CD14-positive monocyte (primary cell): ENCODE data around the gene RRP12. TPM values are rescaled to one million over a fixed set of nuclear protein-coding genes. Genes with fewer than 3 reads are reported as not detected.
"Not testable (repeated sequence)": the region's sequence is repeated elsewhere in the genome, so short reads cannot be mapped to it uniquely, and the experiment has no call there.

Experiments used
- DNase-seq, 3 donors: peaks; one replicate each; pipeline ENCODE4 v3.0.0-alpha.2; 2011 to 2022
- H2AFZ ChIP-seq: 2 replicates; pipeline ENCODE4 v1.6.0; 2012; ENCODE audit warnings: mild to moderate bottlenecking, low read depth, low read length, inconsistent platforms; ENCODE audit not compliant: insufficient read depth, poor library complexity, severe bottlenecking
- H3K27ac ChIP-seq, 2 donors: 1 replicate in 1 of 2; 2 replicates in 1 of 2; pipeline ENCODE4 v1.5.1; 2012 to 2013; ENCODE audit warnings: low read length in 2 of 2, control low read depth in 1 of 2, inconsistent platforms in 1 of 2, low read depth in 1 of 2, mild to moderate bottlenecking in 1 of 2
- H3K27me3 ChIP-seq, 2 donors: one replicate each; pipeline versions ENCODE4 v1.6.0 to v1.6.1; 2011 to 2013; ENCODE audit warnings: low read length in 2 of 2; ENCODE audit not compliant: control insufficient read depth in 2 of 2, insufficient read depth in 2 of 2
- H3K36me3 ChIP-seq, 2 donors: replicated peaks in 1 of 2; 1 replicate in 1 of 2; 2 replicates in 1 of 2; pipeline versions ENCODE4 v1.5.1 to v1.6.1; 2012 to 2013; ENCODE audit warnings: low read length in 2 of 2, control low read depth in 1 of 2, inconsistent platforms in 1 of 2, mild to moderate bottlenecking in 1 of 2; ENCODE audit not compliant: insufficient read depth in 2 of 2, control insufficient read depth in 1 of 2
- H3K4me1 ChIP-seq, 2 donors: 1 replicate in 1 of 2; 2 replicates in 1 of 2; pipeline versions ENCODE4 v1.5.1 to v1.6.1; 2012 to 2013; ENCODE audit warnings: low read length in 2 of 2, control low read depth in 1 of 2, inconsistent platforms in 1 of 2, mild to moderate bottlenecking in 1 of 2, moderate library complexity in 1 of 2; ENCODE audit not compliant: insufficient read depth in 2 of 2, control insufficient read depth in 1 of 2
- H3K4me2 ChIP-seq: replicated peaks from 2 replicates; pipeline ENCODE3; 2012; ENCODE audit warnings: low read length, moderate library complexity, mild to moderate bottlenecking; ENCODE audit not compliant: poor library complexity, severe bottlenecking; ENCODE audit errors: extremely low read depth
- H3K4me3 ChIP-seq, 3 experiments: fragments of 200-600 bp in 1 of 3; sonication (generic) in 1 of 3; replicated peaks in 1 of 3; 1 replicate in 2 of 3; 2 replicates in 1 of 3; pipeline ENCODE4 v1.5.1; 2011 to 2013; ENCODE audit warnings: low read length in 3 of 3, mild to moderate bottlenecking in 3 of 3, control low read depth in 2 of 3, low read depth in 2 of 3, inconsistent platforms in 1 of 3, moderate library complexity in 1 of 3
- H3K79me2 ChIP-seq: 2 replicates; pipeline ENCODE4 v1.6.0; 2012; ENCODE audit warnings: mild to moderate bottlenecking, control low read depth, inconsistent platforms, low read length, moderate library complexity; ENCODE audit not compliant: insufficient read depth
- H3K9ac ChIP-seq: 2 replicates; pipeline ENCODE4 v1.6.0; 2017; ENCODE audit warnings: low read length, mild to moderate bottlenecking; ENCODE audit not compliant: insufficient read depth, poor library complexity, severe bottlenecking
- H3K9me3 ChIP-seq, 2 donors: replicated peaks in 1 of 2; 1 replicate in 1 of 2; 2 replicates in 1 of 2; pipeline versions ENCODE4 v1.5.1 to v1.6.1; 2012 to 2013; ENCODE audit warnings: low read length in 2 of 2, control low read depth in 1 of 2; ENCODE audit not compliant: control insufficient read depth in 1 of 2, insufficient read depth in 1 of 2
- H4K20me1 ChIP-seq: 2 replicates; pipeline ENCODE4 v1.6.0; 2012; ENCODE audit warnings: mild to moderate bottlenecking, low read length, control low read depth, moderate library complexity; ENCODE audit not compliant: insufficient read depth
- H3K27ac Mint-ChIP-seq, 7 donors: one replicate each; pipeline ENCODE4 v1.8.0; 2020; ENCODE audit warnings: mild to moderate bottlenecking in 7 of 7, mixed read lengths in 7 of 7, moderate library complexity in 6 of 7, inconsistent platforms in 2 of 7
- H3K27me3 Mint-ChIP-seq, 3 donors: one replicate each; pipeline ENCODE4 v1.8.0; 2021 to 2022; ENCODE audit warnings: low read depth in 3 of 3, mild to moderate bottlenecking in 3 of 3, mixed read lengths in 3 of 3, moderate library complexity in 3 of 3, inconsistent platforms in 1 of 3
- H3K36me3 Mint-ChIP-seq, 2 donors: one replicate each; pipeline ENCODE4 v1.8.0; 2020; ENCODE audit warnings: mixed read lengths in 2 of 2, inconsistent platforms in 1 of 2, mild to moderate bottlenecking in 1 of 2
- H3K4me1 Mint-ChIP-seq: one replicate; pipeline ENCODE4 v1.8.0; 2020; ENCODE audit warnings: mild to moderate bottlenecking, mixed read lengths
- H3K4me3 Mint-ChIP-seq, 2 donors: one replicate each; pipeline ENCODE4 v1.8.0; 2020; ENCODE audit warnings: mild to moderate bottlenecking in 2 of 2, mixed read lengths in 2 of 2, moderate library complexity in 1 of 2
- H3K9me3 Mint-ChIP-seq, 7 donors: one replicate each; pipeline ENCODE4 v1.8.0; 2020 to 2022; ENCODE audit warnings: mixed read lengths in 7 of 7, mild to moderate bottlenecking in 6 of 7, moderate library complexity in 6 of 7, inconsistent platforms in 2 of 7
- CTCF ChIP-seq: fragments of 200-600 bp; IDR thresholded peaks from one replicate; pipeline ENCODE4 v1.8.0; 2022; ENCODE audit warnings: antibody characterized with exemption, mild to moderate bottlenecking
- WGBS: methylation state at CpG from one replicate; pipeline ENCODE4 v1.1.5; 2013; ENCODE audit warnings: missing lambda C conversion rate; ENCODE audit not compliant: insufficient coverage; 5-methylcytosine and 5-hydroxymethylcytosine counted together
- intact Hi-C, 2 donors: fragments of 100-400 bp; cut with micrococcal nuclease; formaldehyde crosslinking; loops; one replicate each; pipeline versions ENCODE4 v1.15.0 to v1.15.1; 2023
- polyA plus RNA-seq, 3 donors: library from polyadenylated mRNA; depleted of rRNA in 1 of 3; unstranded in 2 of 3; stranded (reverse) in 1 of 3; fragments of 300-500 nt in 2 of 3; fragments of >200 nt in 1 of 3; fragmentation: Illumina TruSeq in 2 of 3; gene quantifications; 1 replicate in 2 of 3; 2 replicates in 1 of 3; pipeline ENCODE4 v1.2.3, GENCODE V29; 2012 to 2021

The RRP12 gene
- polyA plus RNA-seq, 3 donors: 31.0 to 98.7 (median 44.3) TPM

- Histone ChIP-seq H4K20me1 (no peaks in the 10 kb centered on the region), H3K4me1 (peaks cover 75 to 87% of the 10 kb centered on the region in 2 donors), H3K27me3 (no peaks in the 10 kb centered on the region), H3K79me2 (peaks cover 4% of the 10 kb centered on the region), H3K4me3 (peak overlapping the region in 1 of 3 experiments; percentile 31), H3K27ac (peak overlapping the region; percentile 85 to 86), H3K9me3 (no peaks in the 10 kb centered on the region), H3K4me2 (peak overlapping the region; percentile 58), H3K36me3 (no peaks in the 10 kb centered on the region), H3K9ac (peak overlapping the region; percentile 35), H2AFZ (no peak overlapping the region)
- peak overlapping the region; percentile 49 to 71 for H3K4me3 Mint-ChIP-seq
- H3K27me3 Mint-ChIP-seq: no peaks in the 10 kb centered on the region
- peaks cover 0 to 2% (median 0%) of the 10 kb centered on the region in 7 donors for H3K9me3 Mint-ChIP-seq
- H3K36me3 Mint-ChIP-seq: peaks cover 0 to under 1% of the 10 kb centered on the region in 2 donors
- no peak for DNase-seq
- peak overlapping the region; percentile 95 to 99 (median 98) for H3K27ac Mint-ChIP-seq
- no peak for TF ChIP-seq CTCF
- intact Hi-C loops: loop anchor here (1.0 to 5.0 kb wide), 3 partner anchors 14 to 89 kb away; partner anchors contain the start of genes MMS19 (in 1 of the 2) and UBTD1 (in 1 of the 2)
- peaks cover 67% of the 10 kb centered on the region for H3K4me1 Mint-ChIP-seq
- WGBS: no CpG with 5 or more reads among the region's 2 CpGs
Observed at GRCh38 chr10:97407952-97408248, 6.8 kb upstream of the RRP12 start.

GRCh38 chr10:97407211-97407951 is 6.2 kb upstream of the RRP12 start:
- 0% methylated on average over 8 of the region's 10 CpGs for WGBS
- Mint-ChIP-seq H3K36me3 (peaks cover 0 to 4% of the 10 kb centered on the region in 2 donors), H3K4me1 (peaks cover 67% of the 10 kb centered on the region), H3K9me3 (peaks cover 0 to 2% (median 0%) of the 10 kb centered on the region in 7 donors), H3K27ac (peak overlapping the region; percentile 95 to 99 (median 98)), H3K27me3 (no peaks in the 10 kb centered on the region), H3K4me3 (peak overlapping the region; percentile 43 to 71)
- Histone ChIP-seq H3K36me3 (no peaks in the 10 kb centered on the region), H3K4me1 (peaks cover 75 to 87% of the 10 kb centered on the region in 2 donors), H3K27me3 (no peaks in the 10 kb centered on the region), H3K4me2 (peak overlapping the region; percentile 58), H3K9ac (no peak overlapping the region), H3K27ac (peak overlapping the region; percentile 85 to 88), H3K9me3 (no peaks in the 10 kb centered on the region), H2AFZ (peak overlapping the region; percentile 50), H4K20me1 (no peaks in the 10 kb centered on the region), H3K79me2 (peaks cover 4% of the 10 kb centered on the region), H3K4me3 (peak overlapping the region in 1 of 3 experiments; percentile 31)
- DNase-seq: peak; percentile 74 to 80 (median 75)
- peak; percentile 84 for TF ChIP-seq CTCF
- intact Hi-C loops: loop anchor here (1.0 to 5.0 kb wide), 2 partner anchors 15 to 90 kb away; partner anchors contain the start of genes MMS19 (in 1 of the 2) and UBTD1 (in 1 of the 2)

- H3K79me2 ChIP-seq, H3K27me3 Mint-ChIP-seq, H3K27me3 ChIP-seq, H3K9me3 ChIP-seq, H4K20me1 ChIP-seq, H3K9me3 Mint-ChIP-seq, H3K36me3 Mint-ChIP-seq, DNase-seq, H2AFZ ChIP-seq, H3K36me3 ChIP-seq: not testable (repeated sequence)
- H3K4me2 ChIP-seq: peak overlapping the region; percentile 15
- H3K4me3 Mint-ChIP-seq: peak overlapping the region in 1 of 2 donors; percentile 56
- H3K4me1 ChIP-seq: peaks cover 78 to 90% of the 10 kb centered on the region in 2 donors
- H3K4me1 Mint-ChIP-seq: peaks cover 67% of the 10 kb centered on the region
- peak overlapping the region; percentile 51 for H3K9ac ChIP-seq
- peak overlapping the region; percentile 95 to 99 (median 98) for H3K27ac Mint-ChIP-seq
- peak overlapping the region in 1 of 3 experiments; percentile 55 for H3K4me3 ChIP-seq
- peak overlapping the region; percentile 88 to 90 for H3K27ac ChIP-seq
- intact Hi-C loops: loop anchor here in 1 of 2 donors (5.0 kb wide), 1 partner anchor 91 kb away; the partner anchor contains the start of genes MMS19 and UBTD1
- no CpG with 5 or more reads among the region's 7 CpGs for WGBS
Observed at GRCh38 chr10:97406483-97406882, 5.3 kb upstream of the RRP12 start.
